Uterus (tissue), 4 donors: Measurements from ENCODE around the gene OR5D18. TPM values are rescaled to one million over a fixed set of nuclear protein-coding genes. Genes with fewer than 3 reads are reported as not detected.

Source experiments
- DNase-seq, 2 donors: peaks; one replicate each; pipeline ENCODE4 v3.0.0-alpha.2; 2019 to 2020
- H3K27ac ChIP-seq, 2 donors: fragments of 200-600 bp; sonication (generic); 1 replicate in 1 of 2; 2 replicates in 1 of 2; pipeline ENCODE4 v1.5.1; 2016 to 2018
- H3K27me3 ChIP-seq, 2 donors: fragments of 200-600 bp; sonication (generic); one replicate each; pipeline ENCODE4 v1.5.1; 2018 to 2019; ENCODE audit warnings: control low read depth in 1 of 2
- H3K36me3 ChIP-seq, 2 donors: fragments of 200-600 bp; sonication (generic); one replicate each; pipeline ENCODE4 v1.5.1; 2019; ENCODE audit warnings: control low read depth in 1 of 2
- H3K4me1 ChIP-seq, 2 donors: fragments of 200-600 bp; sonication (generic); one replicate each; pipeline ENCODE4 v1.5.1; 2018 to 2019; ENCODE audit warnings: control low read depth in 1 of 2
- H3K4me3 ChIP-seq, 2 donors: fragments of 200-600 bp; sonication (generic); 1 replicate in 1 of 2; 2 replicates in 1 of 2; pipeline ENCODE4 v1.5.1; 2018 to 2019; ENCODE audit warnings: mild to moderate bottlenecking in 1 of 2
- H3K9me3 ChIP-seq, 2 donors: fragments of 200-600 bp; sonication (generic); one replicate each; pipeline ENCODE4 v1.5.1; 2019; ENCODE audit warnings: control low read depth in 1 of 2
- POLR2A ChIP-seq, 2 donors: fragments of 450-650 bp; IDR thresholded peaks; one replicate each; pipeline ENCODE4 v1.6.1; 2016; ENCODE audit warnings: antibody characterized with exemption in 2 of 2, mild to moderate bottlenecking in 1 of 2, moderate library complexity in 1 of 2
- intact Hi-C: fragments of 100-400 bp; cut with DNase I; formaldehyde crosslinking; loops from one replicate; pipeline ENCODE4 v1.15.1; 2023; ENCODE audit warnings: low total_unique reads
- total RNA-seq, 4 donors: library from RNA; depleted of rRNA in 3 of 4; stranded (reverse); fragments of >200 nt in 3 of 4; gene quantifications; one replicate each; pipeline versions ENCODE4 v1.1.0 to v1.2.4, GENCODE V29; 2014 to 2023
- TF ChIP-seq, protein P1 (sequence below), 4 experiments: fragments of 200-600 bp in 2 of 4; fragments of 450-650 bp in 2 of 4; sonication (generic) in 2 of 4; IDR thresholded peaks; one replicate each; pipeline ENCODE4 v1.5.1; 2016 to 2019; ENCODE audit warnings: antibody characterized with exemption in 4 of 4, mild to moderate bottlenecking in 2 of 4, moderate library complexity in 1 of 4
- donor health status: DM: yes; HTN: yes; CAD: no.

The OR5D18 gene
- total RNA-seq = not detected

GRCh38 chr11:55819330-55819729 is at the start of gene OR5D18:
Gene OR5D18, plus strand, starts transcription at chr11:55819630. Its CDS starts 0 bp downstream, at chr11:55819630.
- no peaks in the 10 kb centered on the region for H3K36me3 ChIP-seq

GRCh38 chr11:55773138-55773537 is 46.3 kb upstream of the OR5D18 start, which contains the start of gene OR5D13:
Gene OR5D13, plus strand, starts transcription at chr11:55773438. Its CDS starts 0 bp downstream, at chr11:55773438.
- no peak for TF ChIP-seq POLR2A (IDR thresholded peaks at IDR 0.05)
- TF ChIP-seq, protein P1, sequence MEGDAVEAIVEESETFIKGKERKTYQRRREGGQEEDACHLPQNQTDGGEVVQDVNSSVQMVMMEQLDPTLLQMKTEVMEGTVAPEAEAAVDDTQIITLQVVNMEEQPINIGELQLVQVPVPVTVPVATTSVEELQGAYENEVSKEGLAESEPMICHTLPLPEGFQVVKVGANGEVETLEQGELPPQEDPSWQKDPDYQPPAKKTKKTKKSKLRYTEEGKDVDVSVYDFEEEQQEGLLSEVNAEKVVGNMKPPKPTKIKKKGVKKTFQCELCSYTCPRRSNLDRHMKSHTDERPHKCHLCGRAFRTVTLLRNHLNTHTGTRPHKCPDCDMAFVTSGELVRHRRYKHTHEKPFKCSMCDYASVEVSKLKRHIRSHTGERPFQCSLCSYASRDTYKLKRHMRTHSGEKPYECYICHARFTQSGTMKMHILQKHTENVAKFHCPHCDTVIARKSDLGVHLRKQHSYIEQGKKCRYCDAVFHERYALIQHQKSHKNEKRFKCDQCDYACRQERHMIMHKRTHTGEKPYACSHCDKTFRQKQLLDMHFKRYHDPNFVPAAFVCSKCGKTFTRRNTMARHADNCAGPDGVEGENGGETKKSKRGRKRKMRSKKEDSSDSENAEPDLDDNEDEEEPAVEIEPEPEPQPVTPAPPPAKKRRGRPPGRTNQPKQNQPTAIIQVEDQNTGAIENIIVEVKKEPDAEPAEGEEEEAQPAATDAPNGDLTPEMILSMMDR (IDR thresholded peaks at IDR 0.05) = no peak
- Histone ChIP-seq H3K36me3 (no peaks in the 10 kb centered on the region), H3K27ac (no peak within 1 kb of the TSS), H3K4me1 (no peaks in the 10 kb centered on the region), H3K9me3 (no peaks in the 10 kb centered on the region), H3K27me3 (no peaks in the 10 kb centered on the region), H3K4me3 (no peak within 1 kb of the TSS)
- DNase-seq = no peak
- intact Hi-C loops = no loop called here

More at GRCh38 chr11:55819330-55819729, at the start of gene OR5D18:
- no peak within 1 kb of the TSS for H3K27ac ChIP-seq
- DNase-seq = no peak
- no peak for TF ChIP-seq POLR2A (IDR thresholded peaks at IDR 0.05)
- TF ChIP-seq, protein P1 (IDR thresholded peaks at IDR 0.05) = no peak
- no peaks in the 10 kb centered on the region for H3K27me3 ChIP-seq
- intact Hi-C loops = no loop called here
- no peak within 1 kb of the TSS for H3K4me3 ChIP-seq
- no peaks in the 10 kb centered on the region for H3K9me3 ChIP-seq
- H3K4me1 ChIP-seq = no peaks in the 10 kb centered on the region

GRCh38 chr11:55791606-55792005 is 27.8 kb upstream of the OR5D18 start:
- Histone ChIP-seq H3K9me3 (no peaks in the 10 kb centered on the region), H3K4me3 (no peak overlapping the region), H3K4me1 (no peaks in the 10 kb centered on the region), H3K27ac (no peak overlapping the region), H3K27me3 (no peaks in the 10 kb centered on the region), H3K36me3 (no peaks in the 10 kb centered on the region)
- DNase-seq = no peak
- intact Hi-C loops = no loop called here
- TF ChIP-seq, protein P1 (IDR thresholded peaks at IDR 0.05) = no peak
- TF ChIP-seq POLR2A (IDR thresholded peaks at IDR 0.05) = no peak

DNA sequence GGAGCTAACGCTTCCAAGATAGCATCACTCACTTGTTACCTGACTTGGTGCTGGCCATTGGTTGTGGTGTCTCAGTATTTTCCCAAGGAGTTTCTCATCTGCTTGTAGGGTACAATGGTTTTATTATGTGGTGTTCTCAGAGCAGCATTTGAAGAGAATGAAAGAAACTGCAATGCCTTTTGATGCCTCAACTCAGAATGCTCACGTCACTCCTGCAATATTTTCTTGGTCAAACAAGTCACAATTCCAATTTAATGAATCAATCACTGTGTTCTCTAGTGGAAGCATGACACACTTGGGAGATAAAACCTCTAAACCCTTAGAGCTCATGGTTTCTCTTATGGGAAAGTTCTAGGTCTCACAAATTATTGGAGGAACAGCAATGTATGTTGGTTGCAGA is 26.1 kb upstream of the OR5D18 start:
- DNase-seq = no peak
- H3K4me1 ChIP-seq = no peaks in the 10 kb centered on the region
- TF ChIP-seq, protein P1 (IDR thresholded peaks at IDR 0.05) = no peak
- TF ChIP-seq POLR2A (IDR thresholded peaks at IDR 0.05) = no peak
- no peaks in the 10 kb centered on the region for H3K36me3 ChIP-seq
- H3K4me3 ChIP-seq = no peak overlapping the region
- no peaks in the 10 kb centered on the region for H3K27me3 ChIP-seq
- intact Hi-C loops = no loop called here
- H3K27ac ChIP-seq = no peak overlapping the region
- H3K9me3 ChIP-seq = no peaks in the 10 kb centered on the region

- Histone ChIP-seq H3K27ac (no peak within 1 kb of the TSS), H3K36me3 (no peaks in the 10 kb centered on the region), H3K4me1 (no peaks in the 10 kb centered on the region), H3K27me3 (no peaks in the 10 kb centered on the region), H3K9me3 (no peaks in the 10 kb centered on the region), H3K4me3 (no peak within 1 kb of the TSS)
- TF ChIP-seq POLR2A (IDR thresholded peaks at IDR 0.05) = no peak
- TF ChIP-seq, protein P1 (IDR thresholded peaks at IDR 0.05) = no peak
- intact Hi-C loops = no loop called here
- no peak for DNase-seq
Measured at GRCh38 chr11:55795256-55795655, 24.2 kb upstream of the OR5D18 start, which contains the start of gene OR5D14. Gene OR5D14, plus strand, starts transcription at chr11:55795556. Its CDS starts 0 bp downstream, at chr11:55795556.
